ENCODE results near the gene SDCCAG8.

The SDCCAG8 gene

GRCh38 chr1:243428617-243429342 lies 172.9 kb downstream of the SDCCAG8 start:
- no peak for DNase-seq

- no peak for DNase-seq
Observed at GRCh38 chr1:243431591-243431990, 175.8 kb downstream of the SDCCAG8 start.

GRCh38 chr1:243432136-243432535 lies 176.3 kb downstream of the SDCCAG8 start:
- no peak for DNase-seq

GRCh38 chr1:243433737-243434370 lies 178.0 kb downstream of the SDCCAG8 start:
- DNase-seq: no peak

- no peak for DNase-seq
Observed at GRCh38 chr1:243434594-243434993, 178.8 kb downstream of the SDCCAG8 start.

GRCh38 chr1:243435836-243436235 lies 180.0 kb downstream of the SDCCAG8 start:
- no peak for DNase-seq

GRCh38 chr1:243438146-243438545 lies 182.3 kb downstream of the SDCCAG8 start:
- DNase-seq: no peak

- no peak for DNase-seq
Observed at GRCh38 chr1:243438815-243439214, 183.0 kb downstream of the SDCCAG8 start.

GRCh38 chr1:243440406-243440805 lies 184.6 kb downstream of the SDCCAG8 start:
- no peak for DNase-seq

- DNase-seq: no peak
Observed at GRCh38 chr1:243441601-243442000, 185.8 kb downstream of the SDCCAG8 start.

GRCh38 chr1:243443557-243443956 lies 187.7 kb downstream of the SDCCAG8 start:
- DNase-seq: no peak

- DNase-seq: peak in 1 of 2 donors; percentile 52
Observed at GRCh38 chr1:243447347-243447746, 191.5 kb downstream of the SDCCAG8 start.

GRCh38 chr1:243447844-243448243 lies 192.0 kb downstream of the SDCCAG8 start:
- DNase-seq: no peak

GRCh38 chr1:243449373-243449772 lies 193.5 kb downstream of the SDCCAG8 start:
- no peak for DNase-seq

- DNase-seq: peak in 1 of 2 donors; percentile 20
Observed at GRCh38 chr1:243452092-243452491, 196.3 kb downstream of the SDCCAG8 start.

GRCh38 chr1:243454328-243454997 lies 198.6 kb downstream of the SDCCAG8 start:
- no peak for DNase-seq

- DNase-seq: no peak
Observed at GRCh38 chr1:243455760-243456651, 200.2 kb downstream of the SDCCAG8 start.

- no peak for DNase-seq
Observed at GRCh38 chr1:243457363-243457982, 201.6 kb downstream of the SDCCAG8 start.

- DNase-seq: no peak
Observed at GRCh38 chr1:243459059-243459458, 203.2 kb downstream of the SDCCAG8 start.

GRCh38 chr1:243461700-243462099 lies 205.9 kb downstream of the SDCCAG8 start:
- no peak for DNase-seq

- DNase-seq: no peak
Observed at GRCh38 chr1:243462929-243463697, 207.3 kb downstream of the SDCCAG8 start.

- no peak for DNase-seq
Observed at GRCh38 chr1:243465081-243465480, 209.2 kb downstream of the SDCCAG8 start.

Data from CD4-positive, alpha-beta T cell treated with Interleukin-1 beta for 1 hour (primary cell).